IPS-18c (cell line): ENCODE data around the gene RPL15.
"Not testable (repeated sequence)": the region's sequence is repeated elsewhere in the genome, so short reads cannot be mapped to it uniquely, and the experiment has no call there.

Experiments
- H3K4me3 ChIP-seq: 2 replicates; pipeline ENCODE4 v1.7.0; 2013; ENCODE audit warnings: low read depth, mild to moderate bottlenecking, low read length, moderate library complexity; ENCODE audit not compliant: insufficient read depth
- H3K9me3 ChIP-seq: one replicate; pipeline ENCODE4 v1.6.1; 2013; ENCODE audit warnings: mild to moderate bottlenecking, low read length, moderate library complexity; ENCODE audit not compliant: control insufficient read depth, insufficient read depth

The RPL15 gene

GRCh38 chr3:23916886-23917678 lies at the start of gene RPL15, which contains the start of gene NKIRAS1:
Gene RPL15, plus strand, starts transcription at chr3:23917132. Its CDS starts 728 bp downstream, at chr3:23917860.
Gene NKIRAS1, minus strand, starts transcription at chr3:23916990. Its CDS starts 6,086 bp downstream, at chr3:23910904.
- Histone ChIP-seq H3K9me3 (no peaks in the 10 kb centered on the region), H3K4me3 (peak within 1 kb of the TSS; percentile 89)

- no peaks in the 10 kb centered on the region for H3K9me3 ChIP-seq
- H3K4me3 ChIP-seq, result no peak overlapping the region
Observed at GRCh38 chr3:23867400-23867799, 49.5 kb upstream of the RPL15 start.

GRCh38 chr3:23867838-23868237 lies 49.1 kb upstream of the RPL15 start:
- H3K9me3 ChIP-seq, result no peaks in the 10 kb centered on the region
- H3K4me3 ChIP-seq, result no peak overlapping the region

GRCh38 chr3:23869977-23870662 lies 46.8 kb upstream of the RPL15 start:
- no peaks in the 10 kb centered on the region for H3K9me3 ChIP-seq
- H3K4me3 ChIP-seq, result no peak overlapping the region

- H3K9me3 ChIP-seq, H3K4me3 ChIP-seq: not testable (repeated sequence)
Observed at GRCh38 chr3:23870663-23871043, 46.3 kb upstream of the RPL15 start.

- H3K9me3 ChIP-seq, H3K4me3 ChIP-seq: not testable (repeated sequence)
Observed at GRCh38 chr3:23871361-23871760, 45.6 kb upstream of the RPL15 start.

GRCh38 chr3:23872330-23872729 lies 44.6 kb upstream of the RPL15 start:
- no peak overlapping the region for H3K4me3 ChIP-seq
- no peaks in the 10 kb centered on the region for H3K9me3 ChIP-seq

- Histone ChIP-seq H3K9me3 (no peaks in the 10 kb centered on the region), H3K4me3 (no peak overlapping the region)
Observed at GRCh38 chr3:23873941-23874340, 43.0 kb upstream of the RPL15 start.

- Histone ChIP-seq H3K9me3 (no peaks in the 10 kb centered on the region), H3K4me3 (no peak overlapping the region)
Observed at GRCh38 chr3:23874359-23875112, 42.4 kb upstream of the RPL15 start.

GRCh38 chr3:23875113-23875725 lies 41.7 kb upstream of the RPL15 start:
- H3K9me3 ChIP-seq, result no peaks in the 10 kb centered on the region
- H3K4me3 ChIP-seq, result no peak overlapping the region

- H3K4me3 ChIP-seq, result no peak overlapping the region
Observed at GRCh38 chr3:23876923-23877322, 40.0 kb upstream of the RPL15 start.

GRCh38 chr3:23877329-23877980 lies 39.5 kb upstream of the RPL15 start:
- Histone ChIP-seq H3K4me3 (no peak overlapping the region), H3K9me3 (no peaks in the 10 kb centered on the region)

More at GRCh38 chr3:23876923-23877322, 40.0 kb upstream of the RPL15 start:
- no peaks in the 10 kb centered on the region for H3K9me3 ChIP-seq

- Histone ChIP-seq H3K9me3 (no peaks in the 10 kb centered on the region), H3K4me3 (no peak overlapping the region)
Observed at GRCh38 chr3:23879485-23879884, 37.4 kb upstream of the RPL15 start.

GRCh38 chr3:23880703-23881339 lies 36.1 kb upstream of the RPL15 start:
- Histone ChIP-seq H3K4me3 (no peak overlapping the region), H3K9me3 (no peaks in the 10 kb centered on the region)

GRCh38 chr3:23881993-23882392 lies 34.9 kb upstream of the RPL15 start:
- not testable (repeated sequence) for H3K4me3 ChIP-seq, H3K9me3 ChIP-seq

- Histone ChIP-seq H3K9me3 (no peaks in the 10 kb centered on the region), H3K4me3 (no peak overlapping the region)
Observed at GRCh38 chr3:23882487-23882918, 34.4 kb upstream of the RPL15 start.
